ENCODE results near the gene PCNT. TPM values are rescaled to one million over a fixed set of nuclear protein-coding genes. Genes with fewer than 3 reads are reported as not detected.
A peak's percentile ranks its signal among the peaks of the same experiment; 100 is the strongest.

PCNT gene
- total RNA-seq, 1 experiment from 2014 or later, result 41.0 TPM

DNA sequence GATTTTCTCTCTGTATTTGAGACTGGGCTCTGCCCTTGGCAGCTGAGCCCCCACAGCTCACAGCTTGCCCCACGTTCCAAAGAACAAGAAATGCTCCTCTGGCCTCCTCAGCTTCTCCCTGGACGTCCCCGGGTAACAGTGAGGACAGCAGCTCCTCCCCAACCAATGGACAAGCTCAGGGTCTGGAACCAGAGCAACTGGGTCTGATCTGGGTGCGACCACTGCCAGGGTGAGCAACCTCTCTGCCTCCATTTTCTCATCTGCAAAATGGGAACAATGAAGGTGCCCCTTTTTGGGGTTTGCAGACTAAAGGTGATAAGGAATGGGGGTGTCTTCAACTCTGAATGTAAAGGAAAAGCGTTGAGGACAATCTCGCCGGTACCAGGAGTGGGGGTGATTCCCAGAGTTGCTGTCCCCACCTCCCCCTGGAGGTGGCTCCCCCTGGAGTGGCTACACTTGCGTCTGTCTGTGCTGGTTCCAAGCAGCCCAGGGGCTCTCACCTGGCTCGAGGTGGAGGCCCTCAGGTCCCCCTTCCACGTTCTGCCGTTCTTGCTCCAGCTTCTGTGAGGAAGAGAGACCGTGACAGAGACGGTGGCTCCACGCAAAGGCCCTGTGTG, 7.1 kb upstream of the PCNT start:
- no peaks in the 10 kb centered on the region for H3K27me3 Mint-ChIP-seq (ENCODE audit: low read depth)
- ChIA-PET CTCF (no interaction called here), POLR2A (interaction anchor here (1.2 kb wide), 1 partner anchor 20 kb away, joined by 3 read pairs; no protein-coding TSS in a partner anchor)
- peaks cover 3% of the 10 kb centered on the region; the same call in 1 of the 2 replicates for H3K9me3 Mint-ChIP-seq
- peaks cover 16% of the 10 kb centered on the region for H3K36me3 Mint-ChIP-seq
- ATAC-seq (no peak), DNase-seq (ENCODE audit: low spot score) (no peak)
- H3K4me1 Mint-ChIP-seq, result peaks cover 27% of the 10 kb centered on the region
- H3K4me3 Mint-ChIP-seq, result no peak overlapping the region
- TF ChIP-seq NR3C1 (CRISPR knock-in tag; conservative IDR thresholded peaks at IDR 0.05; ENCODE audit: low read depth) (no peak), MYBL2 (CRISPR knock-in tag; IDR thresholded peaks at IDR 0.05) (no peak), NFATC4 (CRISPR knock-in tag; IDR thresholded peaks at IDR 0.05) (0 out of 2 replicates have a peak, but pooled peaks have one; percentile 15)
- TF ChIP-seq, protein P1, sequence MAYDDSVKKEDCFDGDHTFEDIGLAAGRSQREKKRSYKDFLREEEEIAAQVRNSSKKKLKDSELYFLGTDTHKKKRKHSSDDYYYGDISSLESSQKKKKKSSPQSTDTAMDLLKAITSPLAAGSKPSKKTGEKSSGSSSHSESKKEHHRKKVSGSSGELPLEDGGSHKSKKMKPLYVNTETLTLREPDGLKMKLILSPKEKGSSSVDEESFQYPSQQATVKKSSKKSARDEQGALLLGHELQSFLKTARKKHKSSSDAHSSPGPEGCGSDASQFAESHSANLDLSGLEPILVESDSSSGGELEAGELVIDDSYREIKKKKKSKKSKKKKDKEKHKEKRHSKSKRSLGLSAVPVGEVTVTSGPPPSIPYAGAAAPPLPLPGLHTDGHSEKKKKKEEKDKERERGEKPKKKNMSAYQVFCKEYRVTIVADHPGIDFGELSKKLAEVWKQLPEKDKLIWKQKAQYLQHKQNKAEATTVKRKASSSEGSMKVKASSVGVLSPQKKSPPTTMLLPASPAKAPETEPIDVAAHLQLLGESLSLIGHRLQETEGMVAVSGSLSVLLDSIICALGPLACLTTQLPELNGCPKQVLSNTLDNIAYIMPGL (CRISPR knock-in tag; IDR thresholded peaks at IDR 0.05), result no peak
- TF ChIP-seq, protein P2, sequence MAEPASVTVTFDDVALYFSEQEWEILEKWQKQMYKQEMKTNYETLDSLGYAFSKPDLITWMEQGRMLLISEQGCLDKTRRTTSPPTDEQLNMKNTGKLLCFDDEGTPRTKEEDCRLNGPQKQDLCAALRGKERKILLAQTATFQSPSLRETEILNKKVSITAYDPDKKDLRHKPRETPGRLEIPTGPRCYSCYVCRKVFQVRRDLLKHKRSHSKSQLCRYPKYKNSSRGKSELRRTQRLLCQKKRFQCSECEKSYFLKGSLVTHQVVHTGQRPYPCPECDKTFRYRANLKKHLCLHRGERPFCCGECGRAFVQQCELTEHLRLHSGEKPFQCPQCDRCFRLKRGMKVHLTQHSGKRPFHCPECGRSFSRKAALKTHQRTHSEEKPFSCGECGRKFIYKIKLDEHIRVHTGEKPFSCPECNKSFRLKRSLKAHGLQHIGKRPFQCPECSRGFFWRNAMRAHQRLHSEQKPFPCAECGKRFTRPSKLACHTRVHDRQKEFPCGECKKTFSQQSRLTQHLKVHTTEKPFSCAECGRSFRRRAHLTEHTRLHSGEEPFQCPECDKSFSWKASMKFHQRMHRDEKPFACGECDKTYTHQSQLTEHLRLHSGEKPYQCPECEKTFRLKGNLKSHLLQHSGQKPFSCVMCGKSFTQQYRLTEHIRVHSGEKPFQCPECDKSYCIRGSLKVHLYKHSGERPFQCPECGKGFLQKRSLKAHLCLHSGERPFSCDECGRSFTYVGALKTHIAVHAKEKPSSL (CRISPR knock-in tag; conservative IDR thresholded peaks at IDR 0.05), result no peak
- H3K27ac Mint-ChIP-seq, result no peak overlapping the region

DNA sequence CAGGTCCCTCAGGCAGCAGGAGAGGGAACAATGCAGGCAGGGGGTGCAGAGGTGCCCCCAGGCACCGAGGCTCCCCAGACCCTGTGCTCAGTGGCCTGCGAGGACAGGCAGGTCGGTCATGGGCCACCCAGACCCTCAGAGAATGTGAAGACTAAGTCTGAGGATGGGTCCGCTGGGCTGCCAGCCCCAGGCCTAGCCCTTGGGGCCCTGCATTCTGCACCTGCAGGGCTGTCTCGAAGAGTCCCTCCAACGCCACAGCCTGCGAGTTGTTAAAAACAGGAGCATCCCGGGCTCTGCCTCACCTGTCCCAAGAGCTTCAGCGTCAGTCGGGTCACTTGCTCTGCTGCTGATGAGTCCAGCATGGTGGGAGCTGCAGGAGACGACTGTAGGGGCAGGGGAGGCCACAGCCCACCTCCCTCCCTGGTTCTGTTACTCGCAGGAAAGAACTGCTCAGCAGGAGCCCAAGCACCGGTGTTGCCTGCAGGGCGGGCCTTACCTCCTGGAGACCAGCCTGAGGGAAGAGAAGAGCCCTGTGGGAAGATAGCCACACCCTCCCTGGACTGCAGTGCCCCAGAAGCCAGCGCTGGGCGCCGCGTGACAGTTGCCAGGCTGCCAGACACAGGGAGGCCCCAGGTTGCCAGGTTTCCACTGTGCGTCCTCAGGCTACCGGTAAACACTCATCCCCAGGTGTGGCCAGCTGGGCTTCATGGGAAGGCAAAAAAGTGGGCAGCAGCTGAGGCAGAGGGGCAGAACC, 6.1 kb upstream of the PCNT start:
- DNase-seq (ENCODE audit: low spot score), result no peak
- Mint-ChIP-seq H3K27ac (no peak overlapping the region), H3K36me3 (peaks cover 16% of the 10 kb centered on the region), H3K27me3 (ENCODE audit: low read depth) (no peaks in the 10 kb centered on the region), H3K9me3 (peaks cover under 1% of the 10 kb centered on the region; the same call in 1 of the 2 replicates), H3K4me1 (peaks cover 34% of the 10 kb centered on the region), H3K4me3 (no peak overlapping the region)
- peak; percentile 60 for ATAC-seq
- CTCF ChIA-PET, result no interaction called here
- POLR2A ChIA-PET, result interaction anchor here (0.6 to 1.2 kb wide), 2 partner anchors 21 to 762 kb away, joined by 3 read pairs; no protein-coding TSS in a partner anchor
- TF ChIP-seq, protein P3, sequence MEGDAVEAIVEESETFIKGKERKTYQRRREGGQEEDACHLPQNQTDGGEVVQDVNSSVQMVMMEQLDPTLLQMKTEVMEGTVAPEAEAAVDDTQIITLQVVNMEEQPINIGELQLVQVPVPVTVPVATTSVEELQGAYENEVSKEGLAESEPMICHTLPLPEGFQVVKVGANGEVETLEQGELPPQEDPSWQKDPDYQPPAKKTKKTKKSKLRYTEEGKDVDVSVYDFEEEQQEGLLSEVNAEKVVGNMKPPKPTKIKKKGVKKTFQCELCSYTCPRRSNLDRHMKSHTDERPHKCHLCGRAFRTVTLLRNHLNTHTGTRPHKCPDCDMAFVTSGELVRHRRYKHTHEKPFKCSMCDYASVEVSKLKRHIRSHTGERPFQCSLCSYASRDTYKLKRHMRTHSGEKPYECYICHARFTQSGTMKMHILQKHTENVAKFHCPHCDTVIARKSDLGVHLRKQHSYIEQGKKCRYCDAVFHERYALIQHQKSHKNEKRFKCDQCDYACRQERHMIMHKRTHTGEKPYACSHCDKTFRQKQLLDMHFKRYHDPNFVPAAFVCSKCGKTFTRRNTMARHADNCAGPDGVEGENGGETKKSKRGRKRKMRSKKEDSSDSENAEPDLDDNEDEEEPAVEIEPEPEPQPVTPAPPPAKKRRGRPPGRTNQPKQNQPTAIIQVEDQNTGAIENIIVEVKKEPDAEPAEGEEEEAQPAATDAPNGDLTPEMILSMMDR (IDR thresholded peaks at IDR 0.05), result no peak
- TF ChIP-seq RORB (CRISPR knock-in tag; IDR thresholded peaks at IDR 0.05) (no peak), IRF2 (CRISPR knock-in tag; IDR thresholded peaks at IDR 0.05; ENCODE audit: borderline replicate concordance, low read depth) (no peak), ZNF416 (CRISPR knock-in tag; IDR thresholded peaks at IDR 0.05) (no peak), ETV6 (CRISPR knock-in tag; IDR thresholded peaks at IDR 0.05) (0 out of 2 replicates have a peak, but pooled peaks have one; percentile 42), KAT7 (CRISPR knock-in tag; IDR thresholded peaks at IDR 0.05; ENCODE audit: borderline replicate concordance) (no peak), ZBTB21 (CRISPR knock-in tag; IDR thresholded peaks at IDR 0.05; ENCODE audit: borderline replicate concordance) (no peak), TP53 (CRISPR knock-in tag; IDR thresholded peaks at IDR 0.05) (peak; percentile 33; the same call in 1 of the 2 replicates), FOXP1 (CRISPR knock-in tag; IDR thresholded peaks at IDR 0.05; ENCODE audit: borderline replicate concordance) (no peak), SMAD4 (CRISPR knock-in tag; IDR thresholded peaks at IDR 0.05) (no peak)
- TF ChIP-seq, protein P4, sequence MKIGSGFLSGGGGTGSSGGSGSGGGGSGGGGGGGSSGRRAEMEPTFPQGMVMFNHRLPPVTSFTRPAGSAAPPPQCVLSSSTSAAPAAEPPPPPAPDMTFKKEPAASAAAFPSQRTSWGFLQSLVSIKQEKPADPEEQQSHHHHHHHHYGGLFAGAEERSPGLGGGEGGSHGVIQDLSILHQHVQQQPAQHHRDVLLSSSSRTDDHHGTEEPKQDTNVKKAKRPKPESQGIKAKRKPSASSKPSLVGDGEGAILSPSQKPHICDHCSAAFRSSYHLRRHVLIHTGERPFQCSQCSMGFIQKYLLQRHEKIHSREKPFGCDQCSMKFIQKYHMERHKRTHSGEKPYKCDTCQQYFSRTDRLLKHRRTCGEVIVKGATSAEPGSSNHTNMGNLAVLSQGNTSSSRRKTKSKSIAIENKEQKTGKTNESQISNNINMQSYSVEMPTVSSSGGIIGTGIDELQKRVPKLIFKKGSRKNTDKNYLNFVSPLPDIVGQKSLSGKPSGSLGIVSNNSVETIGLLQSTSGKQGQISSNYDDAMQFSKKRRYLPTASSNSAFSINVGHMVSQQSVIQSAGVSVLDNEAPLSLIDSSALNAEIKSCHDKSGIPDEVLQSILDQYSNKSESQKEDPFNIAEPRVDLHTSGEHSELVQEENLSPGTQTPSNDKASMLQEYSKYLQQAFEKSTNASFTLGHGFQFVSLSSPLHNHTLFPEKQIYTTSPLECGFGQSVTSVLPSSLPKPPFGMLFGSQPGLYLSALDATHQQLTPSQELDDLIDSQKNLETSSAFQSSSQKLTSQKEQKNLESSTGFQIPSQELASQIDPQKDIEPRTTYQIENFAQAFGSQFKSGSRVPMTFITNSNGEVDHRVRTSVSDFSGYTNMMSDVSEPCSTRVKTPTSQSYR (CRISPR knock-in tag; IDR thresholded peaks at IDR 0.05), result no peak
- TF ChIP-seq, protein P5, sequence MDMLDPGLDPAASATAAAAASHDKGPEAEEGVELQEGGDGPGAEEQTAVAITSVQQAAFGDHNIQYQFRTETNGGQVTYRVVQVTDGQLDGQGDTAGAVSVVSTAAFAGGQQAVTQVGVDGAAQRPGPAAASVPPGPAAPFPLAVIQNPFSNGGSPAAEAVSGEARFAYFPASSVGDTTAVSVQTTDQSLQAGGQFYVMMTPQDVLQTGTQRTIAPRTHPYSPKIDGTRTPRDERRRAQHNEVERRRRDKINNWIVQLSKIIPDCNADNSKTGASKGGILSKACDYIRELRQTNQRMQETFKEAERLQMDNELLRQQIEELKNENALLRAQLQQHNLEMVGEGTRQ (CRISPR knock-in tag; IDR thresholded peaks at IDR 0.05), result peak; percentile 35; the same call in 1 of the 2 replicates
- TF ChIP-seq, protein P6, sequence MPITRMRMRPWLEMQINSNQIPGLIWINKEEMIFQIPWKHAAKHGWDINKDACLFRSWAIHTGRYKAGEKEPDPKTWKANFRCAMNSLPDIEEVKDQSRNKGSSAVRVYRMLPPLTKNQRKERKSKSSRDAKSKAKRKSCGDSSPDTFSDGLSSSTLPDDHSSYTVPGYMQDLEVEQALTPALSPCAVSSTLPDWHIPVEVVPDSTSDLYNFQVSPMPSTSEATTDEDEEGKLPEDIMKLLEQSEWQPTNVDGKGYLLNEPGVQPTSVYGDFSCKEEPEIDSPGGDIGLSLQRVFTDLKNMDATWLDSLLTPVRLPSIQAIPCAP (CRISPR knock-in tag; IDR thresholded peaks at IDR 0.05), result no peak
- TF ChIP-seq, protein P7, sequence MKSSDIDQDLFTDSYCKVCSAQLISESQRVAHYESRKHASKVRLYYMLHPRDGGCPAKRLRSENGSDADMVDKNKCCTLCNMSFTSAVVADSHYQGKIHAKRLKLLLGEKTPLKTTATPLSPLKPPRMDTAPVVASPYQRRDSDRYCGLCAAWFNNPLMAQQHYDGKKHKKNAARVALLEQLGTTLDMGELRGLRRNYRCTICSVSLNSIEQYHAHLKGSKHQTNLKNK (CRISPR knock-in tag; IDR thresholded peaks at IDR 0.05), result no peak
- TF ChIP-seq, protein P8, sequence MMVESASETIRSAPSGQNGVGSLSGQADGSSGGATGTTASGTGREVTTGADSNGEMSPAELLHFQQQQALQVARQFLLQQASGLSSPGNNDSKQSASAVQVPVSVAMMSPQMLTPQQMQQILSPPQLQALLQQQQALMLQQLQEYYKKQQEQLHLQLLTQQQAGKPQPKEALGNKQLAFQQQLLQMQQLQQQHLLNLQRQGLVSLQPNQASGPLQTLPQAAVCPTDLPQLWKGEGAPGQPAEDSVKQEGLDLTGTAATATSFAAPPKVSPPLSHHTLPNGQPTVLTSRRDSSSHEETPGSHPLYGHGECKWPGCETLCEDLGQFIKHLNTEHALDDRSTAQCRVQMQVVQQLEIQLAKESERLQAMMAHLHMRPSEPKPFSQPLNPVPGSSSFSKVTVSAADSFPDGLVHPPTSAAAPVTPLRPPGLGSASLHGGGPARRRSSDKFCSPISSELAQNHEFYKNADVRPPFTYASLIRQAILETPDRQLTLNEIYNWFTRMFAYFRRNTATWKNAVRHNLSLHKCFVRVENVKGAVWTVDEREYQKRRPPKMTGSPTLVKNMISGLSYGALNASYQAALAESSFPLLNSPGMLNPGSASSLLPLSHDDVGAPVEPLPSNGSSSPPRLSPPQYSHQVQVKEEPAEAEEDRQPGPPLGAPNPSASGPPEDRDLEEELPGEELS (CRISPR knock-in tag; IDR thresholded peaks at IDR 0.05), result 0 out of 2 replicates have a peak, but pooled peaks have one; percentile 26
